K562 treated with DMSO at 1 percent for 4 hours (cell line): ENCODE measurements around the gene LYZL2. TPM values are rescaled to one million over a fixed set of nuclear protein-coding genes. Genes with fewer than 3 reads are reported as not detected.

Source experiments
- total RNA-seq: library from RNA; unstranded; fragments of 300-600 nt; gene quantifications from 2 replicates; pipeline ENCODE4 v1.2.3, GENCODE V29; 2022; ENCODE audit not compliant: insufficient read depth

The LYZL2 gene
- total RNA-seq: not detected in 2 replicates

GRCh38 chr10:30629653-30630052 is at the start of gene LYZL2:
Gene LYZL2 (minus strand): TSS chr10:30629753. CDS start chr10:30626915, 2,838 bp downstream.

Other genes with a start within 250 kb of the LYZL2 start
- gene MAP3K8, start 195.6 kb downstream of the LYZL2 start, total RNA-seq: 6.5 and 14.0 TPM in 2 replicates